CD4-positive, alpha-beta T cell treated with Interleukin-4 for 1 hour (primary cell): ENCODE results near the gene OR52B6.
"Not testable (repeated sequence)": the region's sequence is repeated elsewhere in the genome, so short reads cannot be mapped to it uniquely, and the experiment has no call there.

Source experiments
- DNase-seq, 2 donors: peaks; one replicate each; pipeline ENCODE4 v3.0.0-alpha.2; 2020 to 2022

Gene OR52B6

GRCh38 chr11:5580577-5580976 is at the start of gene OR52B6:
Gene OR52B6, plus strand, starts transcription at chr11:5580877. Its CDS starts 0 bp downstream, at chr11:5580877.
- DNase-seq = no peak

- no peak for DNase-seq
These were observed 49.4 kb upstream of the OR52B6 start for GRCh38 chr11:5531053-5531831.

- DNase-seq = no peak
These were observed 46.6 kb upstream of the OR52B6 start for GRCh38 chr11:5534046-5534445.

- DNase-seq = no peak
These were observed 44.2 kb upstream of the OR52B6 start for GRCh38 chr11:5536482-5536881.

GRCh38 chr11:5541427-5541826 is 39.2 kb upstream of the OR52B6 start:
- no peak for DNase-seq

- no peak for DNase-seq
These were observed 34.2 kb upstream of the OR52B6 start for GRCh38 chr11:5546457-5546856.

- DNase-seq = no peak
These were observed 32.7 kb upstream of the OR52B6 start for GRCh38 chr11:5547982-5548381.

GRCh38 chr11:5548440-5548839 is 32.2 kb upstream of the OR52B6 start, which contains the start of gene OR52H1:
Gene OR52H1, minus strand, starts transcription at chr11:5548540. Its CDS starts 3,035 bp downstream, at chr11:5545505.
- no peak for DNase-seq

- no peak for DNase-seq
These were observed 30.1 kb upstream of the OR52B6 start for GRCh38 chr11:5550440-5551095.

- no peak for DNase-seq
These were observed 27.3 kb upstream of the OR52B6 start for GRCh38 chr11:5553343-5553742.

- DNase-seq = no peak
These were observed 24.0 kb upstream of the OR52B6 start for GRCh38 chr11:5556596-5557188.

- no peak for DNase-seq
These were observed 22.9 kb upstream of the OR52B6 start for GRCh38 chr11:5557751-5558150.

GRCh38 chr11:5564259-5565019 is 16.2 kb upstream of the OR52B6 start:
- no peak for DNase-seq

- DNase-seq = no peak
These were observed 6.0 kb upstream of the OR52B6 start for GRCh38 chr11:5574654-5575053.

- DNase-seq = no peak
These were observed 5.5 kb upstream of the OR52B6 start for GRCh38 chr11:5575152-5575551.

GRCh38 chr11:5577101-5577500 is 3.6 kb upstream of the OR52B6 start:
- no peak for DNase-seq

- DNase-seq = no peak
These were observed 337 bp downstream of the OR52B6 start for GRCh38 chr11:5581014-5581413.

GRCh38 chr11:5584458-5584857 is 3.8 kb downstream of the OR52B6 start:
- not testable (repeated sequence) for DNase-seq

- DNase-seq = not testable (repeated sequence)
These were observed 9.2 kb downstream of the OR52B6 start for GRCh38 chr11:5589906-5590305.

- no peak for DNase-seq
These were observed 10.9 kb downstream of the OR52B6 start for GRCh38 chr11:5591613-5592012.

- DNase-seq = no peak
These were observed 11.9 kb downstream of the OR52B6 start for GRCh38 chr11:5592615-5593014.

GRCh38 chr11:5593146-5593545 is 12.5 kb downstream of the OR52B6 start:
- DNase-seq = no peak

- peak in 1 of 2 donors; percentile 18 for DNase-seq
These were observed 16.0 kb downstream of the OR52B6 start, which contains the start of gene TRIM6 for GRCh38 chr11:5596607-5597201. Gene TRIM6, plus strand, starts transcription at chr11:5596637. Its CDS starts 261 bp downstream, at chr11:5596898.
